DND-41 (cell line): ENCODE results near the gene CNOT2.

Experiments
- ATAC-seq: fragments of 200-7000 bp; cut with Tn5 transposase; 3 replicates; pipeline ENCODE4 v1.9.1; 2021; ENCODE audit warnings: low read depth; ENCODE audit not compliant: insufficient read depth
- DNase-seq: peaks from one replicate; pipeline ENCODE4 v3.0.0-alpha.2; 2020
- H2AFZ ChIP-seq: 2 replicates; pipeline ENCODE4 v1.6.0; 2012; ENCODE audit warnings: low read depth, low read length
- H3K27ac ChIP-seq: 2 replicates; pipeline ENCODE4 v1.5.1; 2012; ENCODE audit warnings: low read length, inconsistent platforms
- H3K27me3 ChIP-seq: fragments of 200-600 bp; sonication (generic); 2 replicates; pipeline ENCODE4 v1.6.0; 2012; ENCODE audit warnings: low read length, mild to moderate bottlenecking, inconsistent platforms; ENCODE audit not compliant: insufficient read depth, poor library complexity
- H3K36me3 ChIP-seq: 2 replicates; pipeline ENCODE4 v1.5.1; 2012; ENCODE audit warnings: low read length, inconsistent platforms; ENCODE audit not compliant: insufficient read depth
- H3K4me1 ChIP-seq: 2 replicates; pipeline ENCODE4 v1.5.1; 2012; ENCODE audit warnings: mild to moderate bottlenecking, low read length; ENCODE audit not compliant: insufficient read depth
- H3K4me2 ChIP-seq: 2 replicates; pipeline ENCODE4 v1.6.0; 2012; ENCODE audit warnings: mild to moderate bottlenecking, moderate library complexity, low read length, inconsistent platforms; ENCODE audit not compliant: insufficient read depth
- H3K4me3 ChIP-seq, 2 experiments: fragments of 200-600 bp in 1 of 2; shearing (Covaris generic) in 1 of 2; 2 replicates each; pipeline ENCODE4 v1.5.1; 2012 to 2016; ENCODE audit warnings: inconsistent platforms in 2 of 2, low read length in 2 of 2, mild to moderate bottlenecking in 2 of 2, low read depth in 1 of 2, moderate library complexity in 1 of 2
- H3K79me2 ChIP-seq: 2 replicates; pipeline ENCODE4 v1.6.0; 2012; ENCODE audit warnings: low read length, inconsistent platforms; ENCODE audit not compliant: insufficient read depth
- H3K9ac ChIP-seq: 2 replicates; pipeline ENCODE4 v1.6.0; 2012; ENCODE audit warnings: low read depth, mild to moderate bottlenecking, inconsistent platforms, low read length, moderate library complexity
- H3K9me3 ChIP-seq: 2 replicates; pipeline ENCODE4 v1.5.1; 2012; ENCODE audit warnings: low read length, moderate library complexity, mild to moderate bottlenecking, inconsistent platforms; ENCODE audit not compliant: insufficient read depth, severe bottlenecking
- H4K20me1 ChIP-seq: 2 replicates; pipeline ENCODE4 v1.6.0; 2012; ENCODE audit warnings: low read length; ENCODE audit not compliant: insufficient read depth
- EZH2 ChIP-seq: IDR thresholded peaks from 3 replicates; pipeline ENCODE4 v1.6.1; 2012; ENCODE audit warnings: borderline replicate concordance, low read depth, mild to moderate bottlenecking, moderate library complexity, low read length, inconsistent platforms; ENCODE audit not compliant: severe bottlenecking
- TF ChIP-seq, protein P1 (sequence below): IDR thresholded peaks from 2 replicates; pipeline ENCODE4 v1.5.1; 2012; ENCODE audit warnings: borderline replicate concordance, low read length, moderate library complexity, mild to moderate bottlenecking; ENCODE audit not compliant: poor library complexity, severe bottlenecking; ENCODE audit errors: extremely low read depth

CNOT2 gene

GRCh38 chr12:70267550-70267949 lies 24.3 kb downstream of the CNOT2 start:
- Histone ChIP-seq H3K4me2 (no peak overlapping the region), H4K20me1 (peaks cover 91% of the 10 kb centered on the region)

DNA sequence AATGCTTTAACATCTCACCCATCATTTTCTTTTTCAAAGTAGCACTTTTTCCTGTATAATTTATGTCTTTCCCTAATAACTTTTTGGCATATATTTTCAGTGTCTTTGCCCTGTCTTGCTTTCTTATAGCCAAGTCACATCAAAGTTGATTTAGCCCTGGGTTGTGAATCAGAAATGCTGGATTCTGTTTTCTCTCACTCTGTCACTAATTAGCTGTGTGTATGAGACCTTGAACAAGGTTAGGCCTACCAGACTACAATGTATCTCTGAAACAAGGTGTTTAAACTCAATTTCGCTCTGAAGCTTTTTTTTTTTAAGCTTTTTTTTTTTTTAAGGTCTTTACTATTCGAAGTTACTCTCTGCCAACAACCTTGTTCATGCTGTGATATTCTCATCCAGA lies 25.7 kb downstream of the CNOT2 start:
- peaks cover 4% of the 10 kb centered on the region; the same call in 1 of the 2 replicates for H3K4me1 ChIP-seq

More at GRCh38 chr12:70267550-70267949, 24.3 kb downstream of the CNOT2 start:
- no peak overlapping the region for H3K4me3 ChIP-seq
- ATAC-seq (no peak), DNase-seq (no peak)
- no peak overlapping the region for H2AFZ ChIP-seq
- H3K9ac ChIP-seq = no peak overlapping the region
- peaks cover 100% of the 10 kb centered on the region for H3K79me2 ChIP-seq
- no peaks in the 10 kb centered on the region; the same call in 1 of the 2 replicates for H3K36me3 ChIP-seq
- H3K27ac ChIP-seq = no peak overlapping the region
- peaks cover 8% of the 10 kb centered on the region for H3K4me1 ChIP-seq
- no peaks in the 10 kb centered on the region for H3K9me3 ChIP-seq
- H3K27me3 ChIP-seq = no peaks in the 10 kb centered on the region
- TF ChIP-seq EZH2 = no peak
- TF ChIP-seq, protein P1, sequence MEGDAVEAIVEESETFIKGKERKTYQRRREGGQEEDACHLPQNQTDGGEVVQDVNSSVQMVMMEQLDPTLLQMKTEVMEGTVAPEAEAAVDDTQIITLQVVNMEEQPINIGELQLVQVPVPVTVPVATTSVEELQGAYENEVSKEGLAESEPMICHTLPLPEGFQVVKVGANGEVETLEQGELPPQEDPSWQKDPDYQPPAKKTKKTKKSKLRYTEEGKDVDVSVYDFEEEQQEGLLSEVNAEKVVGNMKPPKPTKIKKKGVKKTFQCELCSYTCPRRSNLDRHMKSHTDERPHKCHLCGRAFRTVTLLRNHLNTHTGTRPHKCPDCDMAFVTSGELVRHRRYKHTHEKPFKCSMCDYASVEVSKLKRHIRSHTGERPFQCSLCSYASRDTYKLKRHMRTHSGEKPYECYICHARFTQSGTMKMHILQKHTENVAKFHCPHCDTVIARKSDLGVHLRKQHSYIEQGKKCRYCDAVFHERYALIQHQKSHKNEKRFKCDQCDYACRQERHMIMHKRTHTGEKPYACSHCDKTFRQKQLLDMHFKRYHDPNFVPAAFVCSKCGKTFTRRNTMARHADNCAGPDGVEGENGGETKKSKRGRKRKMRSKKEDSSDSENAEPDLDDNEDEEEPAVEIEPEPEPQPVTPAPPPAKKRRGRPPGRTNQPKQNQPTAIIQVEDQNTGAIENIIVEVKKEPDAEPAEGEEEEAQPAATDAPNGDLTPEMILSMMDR = no peak

DNA sequence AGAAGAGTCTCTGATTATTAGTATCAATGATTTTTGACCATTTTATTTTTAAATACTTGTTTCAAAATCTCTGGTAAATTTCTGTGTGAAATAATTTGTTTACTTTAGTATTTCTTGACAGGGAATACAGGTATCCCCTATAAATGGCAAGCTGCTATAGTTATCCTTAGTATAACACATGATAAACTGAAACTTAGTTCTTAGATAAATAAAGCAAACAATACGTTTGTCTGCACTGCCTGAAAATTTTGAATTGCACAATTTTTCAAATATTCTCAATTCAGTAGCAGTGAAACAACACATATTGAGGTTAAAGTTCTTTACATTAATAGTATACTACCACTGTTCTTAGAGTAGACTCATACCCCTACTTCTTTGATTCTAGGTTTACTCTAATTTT lies 26.9 kb downstream of the CNOT2 start:
- no peaks in the 10 kb centered on the region for H3K4me1 ChIP-seq
- H3K36me3 ChIP-seq = no peaks in the 10 kb centered on the region; the same call in 1 of the 2 replicates
- no peak overlapping the region for H3K4me2 ChIP-seq
- TF ChIP-seq, protein P1 = no peak
- TF ChIP-seq EZH2 = no peak
- peaks cover 100% of the 10 kb centered on the region for H3K79me2 ChIP-seq
- H3K4me3 ChIP-seq = no peak overlapping the region
- no peaks in the 10 kb centered on the region for H3K9me3 ChIP-seq
- DNase-seq = no peak
- ATAC-seq = no peak
- no peak overlapping the region for H2AFZ ChIP-seq
- H3K27me3 ChIP-seq = no peaks in the 10 kb centered on the region
- H3K9ac ChIP-seq = no peak overlapping the region
- H3K27ac ChIP-seq = no peak overlapping the region
- H4K20me1 ChIP-seq = peaks cover 88% of the 10 kb centered on the region

More for the DNA sequence above, 25.7 kb downstream of the CNOT2 start:
- DNase-seq (no peak), ATAC-seq (no peak)
- H3K27me3 ChIP-seq = no peaks in the 10 kb centered on the region
- no peak overlapping the region for H2AFZ ChIP-seq
- H3K4me2 ChIP-seq = no peak overlapping the region
- peaks cover 90% of the 10 kb centered on the region for H4K20me1 ChIP-seq
- no peak overlapping the region for H3K9ac ChIP-seq
- no peaks in the 10 kb centered on the region; the same call in 1 of the 2 replicates for H3K36me3 ChIP-seq
- TF ChIP-seq, protein P1 = no peak
- TF ChIP-seq EZH2 = no peak
- H3K9me3 ChIP-seq = no peaks in the 10 kb centered on the region
- no peak overlapping the region for H3K27ac ChIP-seq
- H3K4me3 ChIP-seq = no peak overlapping the region
- peaks cover 100% of the 10 kb centered on the region for H3K79me2 ChIP-seq
